Activated B cell treated with CpG ODN at 0.5 μM for 24 hours (primary cell): ENCODE measurements around the gene AKR1C1. TPM values are rescaled to one million over a fixed set of nuclear protein-coding genes. Genes with fewer than 3 reads are reported as not detected.

Source experiments
- ATAC-seq: fragments of 200-7000 bp; cut with Tn5 transposase; one replicate; pipeline ENCODE4 v1.10.0; 2021; ENCODE audit warnings: low read depth, mild to moderate bottlenecking, moderate library complexity
- CTCF ChIA-PET: fragments of 350-600 bp; sonication (Branson Sonifier 250); formaldehyde crosslinking; loops from one replicate; lab custom pipeline; 2021; ENCODE audit warnings: antibody characterized with exemption; lab: Charles Lee
- POLR2A ChIA-PET: fragments of 350-600 bp; sonication (Branson Sonifier 250); formaldehyde crosslinking; loops from one replicate; lab custom pipeline; 2021; ENCODE audit warnings: antibody characterized with exemption; lab: Charles Lee
- DNase-seq: peaks from one replicate; pipeline ENCODE4 v3.0.0; 2022
- H3K27ac Mint-ChIP-seq: one replicate; pipeline ENCODE4 v1.8.0; 2020; ENCODE audit warnings: mixed read lengths
- H3K27me3 Mint-ChIP-seq: one replicate; pipeline ENCODE4 v1.8.0; 2021; ENCODE audit warnings: mixed read lengths
- H3K36me3 Mint-ChIP-seq: one replicate; pipeline ENCODE4 v1.8.0; 2021; ENCODE audit warnings: low read depth, mixed read lengths
- H3K4me1 Mint-ChIP-seq: one replicate; pipeline ENCODE4 v1.8.0; 2021; ENCODE audit warnings: mixed read lengths
- H3K4me3 Mint-ChIP-seq: one replicate; pipeline ENCODE4 v1.8.0; 2020; ENCODE audit warnings: mild to moderate bottlenecking, mixed read lengths
- H3K9me3 Mint-ChIP-seq: one replicate; pipeline ENCODE4 v1.8.0; 2020; ENCODE audit warnings: mixed read lengths
- intact Hi-C: fragments of 100-400 bp; cut with micrococcal nuclease; formaldehyde crosslinking; loops from one replicate; pipeline ENCODE4 v1.15.1; 2024
- total RNA-seq: library from RNA; stranded (reverse); gene quantifications from 2 replicates; pipeline ENCODE4 v1.2.3, GENCODE V29; 2022
- TF ChIP-seq, protein P1 (sequence below): fragments of 200-600 bp; IDR thresholded peaks from one replicate; pipeline ENCODE4 v1.8.0; 2022; ENCODE audit warnings: antibody characterized with exemption, mild to moderate bottlenecking

Gene AKR1C1
- total RNA-seq, 1 donor from 2014 or later: not detected

DNA sequence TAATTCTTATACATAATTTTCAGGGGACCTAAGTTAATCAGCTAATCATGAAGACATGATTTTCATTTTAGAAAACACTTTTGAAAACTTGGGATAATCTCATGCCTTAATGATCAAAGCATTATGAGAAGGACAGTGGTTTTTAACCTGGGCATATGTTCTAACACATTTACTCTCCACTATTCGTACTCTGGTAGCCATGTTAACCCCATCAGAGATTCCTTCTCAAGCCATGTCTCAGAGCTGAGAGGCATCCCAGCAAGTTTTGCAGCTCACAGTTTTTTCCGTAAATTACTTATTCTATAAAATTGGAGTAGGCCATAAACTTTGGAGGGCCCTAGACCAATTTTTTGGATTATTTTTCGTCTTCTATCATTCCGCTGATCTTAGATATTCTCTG is 15.7 kb downstream of the AKR1C1 start:
- no peak for ATAC-seq
- ChIA-PET POLR2A (no interaction called here), CTCF (no interaction called here)
- intact Hi-C loops: no loop called here
- Mint-ChIP-seq H3K4me3 (no peak overlapping the region), H3K4me1 (no peaks in the 10 kb centered on the region), H3K27ac (no peak overlapping the region), H3K36me3 (no peaks in the 10 kb centered on the region), H3K27me3 (no peaks in the 10 kb centered on the region), H3K9me3 (no peaks in the 10 kb centered on the region)
- TF ChIP-seq, protein P1, sequence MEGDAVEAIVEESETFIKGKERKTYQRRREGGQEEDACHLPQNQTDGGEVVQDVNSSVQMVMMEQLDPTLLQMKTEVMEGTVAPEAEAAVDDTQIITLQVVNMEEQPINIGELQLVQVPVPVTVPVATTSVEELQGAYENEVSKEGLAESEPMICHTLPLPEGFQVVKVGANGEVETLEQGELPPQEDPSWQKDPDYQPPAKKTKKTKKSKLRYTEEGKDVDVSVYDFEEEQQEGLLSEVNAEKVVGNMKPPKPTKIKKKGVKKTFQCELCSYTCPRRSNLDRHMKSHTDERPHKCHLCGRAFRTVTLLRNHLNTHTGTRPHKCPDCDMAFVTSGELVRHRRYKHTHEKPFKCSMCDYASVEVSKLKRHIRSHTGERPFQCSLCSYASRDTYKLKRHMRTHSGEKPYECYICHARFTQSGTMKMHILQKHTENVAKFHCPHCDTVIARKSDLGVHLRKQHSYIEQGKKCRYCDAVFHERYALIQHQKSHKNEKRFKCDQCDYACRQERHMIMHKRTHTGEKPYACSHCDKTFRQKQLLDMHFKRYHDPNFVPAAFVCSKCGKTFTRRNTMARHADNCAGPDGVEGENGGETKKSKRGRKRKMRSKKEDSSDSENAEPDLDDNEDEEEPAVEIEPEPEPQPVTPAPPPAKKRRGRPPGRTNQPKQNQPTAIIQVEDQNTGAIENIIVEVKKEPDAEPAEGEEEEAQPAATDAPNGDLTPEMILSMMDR: no peak
- DNase-seq: no peak

DNA sequence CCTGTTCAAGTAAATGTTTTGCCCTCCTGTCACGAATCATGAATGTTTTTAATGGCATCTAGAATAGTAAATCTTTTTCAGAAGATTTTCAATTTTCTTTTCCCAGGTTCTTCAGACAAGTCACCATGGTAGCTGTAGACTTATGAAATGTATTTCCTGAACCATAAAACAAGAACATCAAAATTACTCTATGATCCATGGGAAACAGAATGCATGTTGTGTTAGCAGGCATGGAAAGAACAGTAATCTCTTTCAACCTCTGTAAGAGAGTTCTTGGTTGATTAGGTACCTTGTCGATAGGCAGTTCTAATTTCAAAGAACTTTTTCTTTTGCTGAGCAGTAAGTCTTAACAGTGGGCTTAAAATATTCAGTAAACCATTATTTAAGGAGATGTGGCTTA is 17.6 kb downstream of the AKR1C1 start:
- CTCF ChIA-PET: no interaction called here
- DNase-seq (no peak), ATAC-seq (no peak)
- H3K36me3 Mint-ChIP-seq: no peaks in the 10 kb centered on the region
- POLR2A ChIA-PET: no interaction called here
- TF ChIP-seq, protein P1: no peak
- H3K27ac Mint-ChIP-seq: no peak overlapping the region
- no peaks in the 10 kb centered on the region for H3K9me3 Mint-ChIP-seq
- H3K4me3 Mint-ChIP-seq: no peak overlapping the region
- no peaks in the 10 kb centered on the region for H3K27me3 Mint-ChIP-seq
- intact Hi-C loops: loop anchor here (5.0 kb wide), 1 partner anchor 302 kb away; no protein-coding TSS in a partner anchor
- H3K4me1 Mint-ChIP-seq: no peaks in the 10 kb centered on the region

DNA sequence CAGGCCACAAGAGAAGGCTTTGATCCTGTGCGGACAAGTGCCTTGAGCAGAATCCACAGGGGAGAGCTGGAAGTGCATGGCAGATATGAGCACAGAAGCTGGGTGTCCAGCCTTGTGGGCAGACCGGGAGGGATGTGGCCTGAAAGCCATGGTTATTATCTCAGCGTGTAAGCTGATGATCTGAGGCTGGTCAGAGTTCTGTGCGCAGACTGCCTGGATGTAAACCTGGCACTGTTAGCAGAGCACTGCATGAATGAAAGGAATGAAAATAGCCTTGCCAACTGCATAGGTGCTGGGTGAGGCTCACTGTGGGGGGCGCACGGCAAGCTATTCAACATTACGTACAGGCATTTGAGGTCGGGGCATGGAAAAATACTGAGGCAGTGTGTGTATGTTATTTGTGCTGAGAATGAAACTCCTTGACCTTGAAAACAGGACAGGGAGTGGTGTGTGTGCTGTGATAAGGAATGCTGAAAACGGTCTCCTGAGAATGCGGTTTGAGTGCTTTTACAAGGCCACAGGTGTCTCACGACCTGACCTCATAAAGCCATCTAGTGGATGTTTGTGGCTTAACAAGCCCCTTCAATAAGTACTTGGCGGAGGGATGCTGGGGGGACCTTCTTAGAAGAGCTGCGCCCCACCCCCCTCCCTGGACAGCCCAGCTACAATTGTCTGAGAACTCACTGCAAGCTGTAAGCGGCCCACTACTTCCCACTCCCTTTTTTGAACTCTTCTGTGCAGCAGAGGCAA is 18.7 kb downstream of the AKR1C1 start:
- no peak overlapping the region for H3K4me3 Mint-ChIP-seq
- no peak overlapping the region for H3K27ac Mint-ChIP-seq
- no peak for ATAC-seq
- DNase-seq: no peak
- H3K9me3 Mint-ChIP-seq: no peaks in the 10 kb centered on the region
- ChIA-PET POLR2A (no interaction called here), CTCF (interaction anchor here (1.5 kb wide), 1 partner anchor 132 kb away, joined by 4 read pairs; no protein-coding TSS in a partner anchor)
- H3K36me3 Mint-ChIP-seq: no peaks in the 10 kb centered on the region
- H3K4me1 Mint-ChIP-seq: no peaks in the 10 kb centered on the region
- H3K27me3 Mint-ChIP-seq: no peaks in the 10 kb centered on the region
- intact Hi-C loops: loop anchor here (5.0 kb wide), 1 partner anchor 300 kb away; no protein-coding TSS in a partner anchor
- TF ChIP-seq, protein P1: no peak

DNA sequence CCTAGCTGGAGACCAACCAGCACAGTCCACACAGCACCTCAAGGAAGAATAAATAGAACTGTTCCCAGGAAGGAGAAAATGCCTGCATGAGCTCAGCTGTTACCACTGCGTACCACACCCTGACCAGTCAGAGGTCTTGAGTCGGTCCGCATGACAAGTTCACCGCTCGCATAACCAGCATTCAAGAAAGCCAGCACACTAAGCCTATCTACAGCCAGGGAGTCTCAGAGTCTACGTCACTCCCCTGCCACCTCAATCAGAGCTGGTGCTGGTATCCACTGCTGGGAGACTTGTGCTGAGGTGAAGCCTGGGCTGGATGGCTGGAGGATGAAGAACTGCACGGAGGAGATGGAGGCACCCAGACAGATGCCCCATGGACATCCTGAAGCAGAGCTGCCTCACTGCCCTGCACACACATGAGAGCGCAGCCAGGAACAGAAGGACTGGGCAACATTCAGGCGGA is 19.6 kb downstream of the AKR1C1 start:
- intact Hi-C loops: loop anchor here (5.0 kb wide), 1 partner anchor 300 kb away; no protein-coding TSS in a partner anchor

More for the DNA sequence above, 19.6 kb downstream of the AKR1C1 start:
- H3K4me1 Mint-ChIP-seq: no peaks in the 10 kb centered on the region
- no peak overlapping the region for H3K27ac Mint-ChIP-seq
- POLR2A ChIA-PET: no interaction called here
- no peak overlapping the region for H3K4me3 Mint-ChIP-seq
- no peak for ATAC-seq
- no peaks in the 10 kb centered on the region for H3K36me3 Mint-ChIP-seq
- no peaks in the 10 kb centered on the region for H3K9me3 Mint-ChIP-seq
- TF ChIP-seq, protein P1: no peak
- H3K27me3 Mint-ChIP-seq: no peaks in the 10 kb centered on the region
- CTCF ChIA-PET: interaction anchor here (1.5 kb wide), 1 partner anchor 133 kb away, joined by 4 read pairs; no protein-coding TSS in a partner anchor
- no peak for DNase-seq
